SW 1271 (cell line): ENCODE measurements around the gene PNPLA8.
"Not testable (repeated sequence)": the region's sequence is repeated elsewhere in the genome, so short reads cannot be mapped to it uniquely, and the experiment has no call there.

Source experiments
- DNase-seq, 2 experiments: peaks; one replicate each; lab custom pipeline; 2025; lab: John Stamatoyannopoulos, UW

Gene PNPLA8, protein sequence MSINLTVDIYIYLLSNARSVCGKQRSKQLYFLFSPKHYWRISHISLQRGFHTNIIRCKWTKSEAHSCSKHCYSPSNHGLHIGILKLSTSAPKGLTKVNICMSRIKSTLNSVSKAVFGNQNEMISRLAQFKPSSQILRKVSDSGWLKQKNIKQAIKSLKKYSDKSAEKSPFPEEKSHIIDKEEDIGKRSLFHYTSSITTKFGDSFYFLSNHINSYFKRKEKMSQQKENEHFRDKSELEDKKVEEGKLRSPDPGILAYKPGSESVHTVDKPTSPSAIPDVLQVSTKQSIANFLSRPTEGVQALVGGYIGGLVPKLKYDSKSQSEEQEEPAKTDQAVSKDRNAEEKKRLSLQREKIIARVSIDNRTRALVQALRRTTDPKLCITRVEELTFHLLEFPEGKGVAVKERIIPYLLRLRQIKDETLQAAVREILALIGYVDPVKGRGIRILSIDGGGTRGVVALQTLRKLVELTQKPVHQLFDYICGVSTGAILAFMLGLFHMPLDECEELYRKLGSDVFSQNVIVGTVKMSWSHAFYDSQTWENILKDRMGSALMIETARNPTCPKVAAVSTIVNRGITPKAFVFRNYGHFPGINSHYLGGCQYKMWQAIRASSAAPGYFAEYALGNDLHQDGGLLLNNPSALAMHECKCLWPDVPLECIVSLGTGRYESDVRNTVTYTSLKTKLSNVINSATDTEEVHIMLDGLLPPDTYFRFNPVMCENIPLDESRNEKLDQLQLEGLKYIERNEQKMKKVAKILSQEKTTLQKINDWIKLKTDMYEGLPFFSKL

DNA sequence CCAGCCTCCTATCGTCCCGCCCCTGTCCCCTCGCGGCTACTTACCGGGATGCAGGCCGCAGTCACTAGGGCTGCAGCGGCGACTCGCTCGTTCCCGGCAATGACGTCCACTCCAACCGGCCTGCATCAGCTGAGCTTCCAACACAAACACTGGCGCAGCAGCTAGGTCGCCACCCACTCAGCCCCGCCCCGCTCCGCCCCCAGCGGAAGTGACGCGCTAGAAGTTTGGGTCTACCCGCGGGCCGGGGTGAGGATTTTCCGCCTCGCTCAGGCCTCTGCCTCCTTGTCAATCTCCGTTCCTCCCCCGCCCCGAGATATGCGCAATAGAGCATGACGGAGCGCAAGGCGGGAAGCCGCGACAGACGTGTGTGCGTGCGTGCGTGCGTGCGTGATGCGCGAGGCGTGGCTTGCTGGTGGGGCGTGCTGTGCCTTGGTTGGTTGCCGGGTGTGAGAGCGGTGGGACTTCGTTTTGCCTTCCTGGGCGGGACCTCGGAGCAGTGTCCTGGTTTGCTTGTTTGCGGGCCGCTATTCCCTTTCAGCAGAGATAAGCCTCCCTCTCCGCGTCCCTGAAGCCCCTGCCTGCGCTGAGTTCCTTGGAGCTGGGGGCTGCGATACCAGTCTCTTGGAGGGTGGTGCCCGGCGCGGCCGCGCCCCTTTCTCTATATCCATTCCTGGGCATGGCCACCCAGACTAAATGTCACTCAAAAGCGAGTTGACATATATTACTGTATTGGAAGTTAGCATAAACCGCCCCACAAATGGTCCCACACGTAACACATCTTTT lies at the start of gene PNPLA8:
Gene PNPLA8 (minus strand): TSS at position 151 of the 783 bp plus-strand sequence. CDS start 10,644 bp downstream, outside the sequence.
- peak; percentile 98 for DNase-seq

DNA sequence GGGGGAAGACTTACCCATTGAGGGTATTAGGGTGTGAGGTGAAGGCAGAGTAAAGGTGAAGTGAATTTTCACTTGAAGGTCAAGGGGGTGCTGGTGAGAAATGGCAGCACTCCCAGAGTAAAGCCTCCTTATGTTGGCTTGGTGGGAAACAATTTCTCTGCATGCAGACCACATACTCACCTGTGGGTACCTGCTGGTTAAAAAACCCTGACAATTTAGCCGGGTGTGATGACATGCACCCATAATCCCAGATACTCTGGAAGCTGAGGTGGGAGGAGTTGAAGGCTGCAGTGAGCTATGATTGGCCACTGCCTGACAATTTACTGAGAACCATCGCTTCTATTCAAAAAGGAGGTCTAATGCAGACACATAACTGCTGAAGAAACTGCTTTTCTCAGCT lies 49.2 kb upstream of the PNPLA8 start:
- DNase-seq: no peak

DNA sequence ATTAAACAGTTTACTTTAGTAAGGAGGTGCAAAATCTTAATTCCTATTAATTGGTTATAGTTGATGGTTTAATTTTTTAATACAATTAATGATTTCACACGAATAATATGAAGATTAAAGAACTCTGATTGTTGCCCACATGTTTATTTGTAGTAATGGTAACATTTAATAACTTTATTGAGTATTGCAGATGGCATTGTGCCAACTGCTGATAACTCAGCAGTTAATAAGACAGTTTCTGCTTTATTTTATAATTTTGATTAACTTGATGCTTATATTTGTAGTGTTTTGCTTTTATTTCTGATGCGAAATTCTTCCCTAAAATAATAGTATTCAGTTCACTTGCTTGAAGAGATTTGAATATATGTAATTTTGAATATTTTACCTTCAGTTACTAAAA lies 46.5 kb upstream of the PNPLA8 start:
- DNase-seq: no peak

DNA sequence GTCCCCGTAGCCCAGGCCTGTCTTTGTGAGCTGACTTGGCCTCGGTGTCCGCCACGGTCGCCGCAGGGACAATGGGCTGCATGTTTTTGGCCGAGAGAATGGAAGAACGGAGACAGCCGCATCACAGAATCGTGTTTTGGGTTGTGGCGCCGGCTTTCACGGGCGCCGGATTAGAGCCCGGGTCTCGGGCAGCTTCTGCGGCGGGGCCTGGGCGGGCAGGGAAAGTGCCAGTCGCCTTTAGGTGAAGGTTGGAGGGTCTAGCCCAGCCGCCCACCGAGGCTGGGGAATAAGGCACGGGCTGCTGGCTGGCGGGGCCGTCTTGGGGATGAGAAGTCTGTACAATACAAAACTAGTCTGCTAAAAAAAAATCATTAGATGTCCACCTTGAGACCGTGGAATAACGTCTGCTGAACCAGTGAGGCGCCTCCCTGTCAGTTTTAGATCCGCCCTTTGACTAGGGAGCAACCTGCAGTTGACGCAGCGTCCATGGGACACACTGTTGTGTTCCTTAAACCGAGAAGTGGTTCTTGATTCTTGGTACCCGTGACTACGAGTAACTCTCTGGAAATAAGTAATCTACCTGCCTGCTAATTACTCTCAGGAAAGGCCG lies 44.3 kb upstream of the PNPLA8 start:
- DNase-seq: peak; percentile 8 to 62

DNA sequence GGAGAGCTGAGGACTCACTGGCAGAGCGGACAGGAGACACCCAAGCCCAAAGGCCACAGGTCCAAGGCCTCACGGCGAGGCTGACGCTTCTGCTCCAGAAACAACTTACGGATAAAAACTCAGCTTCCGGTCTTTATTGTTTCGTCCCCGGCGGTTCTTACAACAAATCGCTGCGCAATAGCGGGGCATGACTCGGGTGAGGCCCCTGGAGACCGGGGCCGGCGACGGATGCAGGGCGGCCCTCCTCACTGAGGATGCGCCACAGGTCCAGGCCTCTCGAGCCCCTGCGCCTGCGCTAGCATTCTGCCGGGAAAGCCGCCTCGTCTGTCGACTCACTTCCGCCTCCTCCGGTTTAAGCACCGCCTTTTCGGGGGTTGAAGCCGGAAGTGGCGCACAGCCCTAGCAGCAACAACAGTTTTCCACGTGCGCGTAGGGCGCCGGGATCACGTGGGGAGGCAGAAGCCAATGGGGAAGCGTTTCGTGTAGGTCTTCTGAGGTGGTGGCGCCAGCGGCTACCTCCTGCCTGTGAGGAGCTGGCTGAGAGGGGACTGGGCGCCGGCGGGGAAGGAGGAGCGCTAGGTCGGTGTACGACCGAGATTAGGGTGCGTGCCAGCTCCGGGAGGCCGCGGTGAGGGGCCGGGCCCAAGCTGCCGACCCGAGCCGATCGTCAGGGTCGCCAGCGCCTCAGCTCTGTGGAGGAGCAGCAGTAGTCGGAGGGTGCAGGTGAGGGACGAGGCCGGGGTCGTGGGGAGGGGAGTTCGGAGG lies 43.6 kb upstream of the PNPLA8 start, which contains the start of the genes DNAJB9 and THAP5:
Gene DNAJB9 (plus strand): TSS at position 494 of the 765 bp plus-strand sequence. CDS start 1,853 bp downstream, outside the sequence.
Gene THAP5 (minus strand): TSS at position 326 of the 765 bp plus-strand sequence. CDS start 137 bp downstream, at position 189.
- peak; percentile 98 for DNase-seq

DNA sequence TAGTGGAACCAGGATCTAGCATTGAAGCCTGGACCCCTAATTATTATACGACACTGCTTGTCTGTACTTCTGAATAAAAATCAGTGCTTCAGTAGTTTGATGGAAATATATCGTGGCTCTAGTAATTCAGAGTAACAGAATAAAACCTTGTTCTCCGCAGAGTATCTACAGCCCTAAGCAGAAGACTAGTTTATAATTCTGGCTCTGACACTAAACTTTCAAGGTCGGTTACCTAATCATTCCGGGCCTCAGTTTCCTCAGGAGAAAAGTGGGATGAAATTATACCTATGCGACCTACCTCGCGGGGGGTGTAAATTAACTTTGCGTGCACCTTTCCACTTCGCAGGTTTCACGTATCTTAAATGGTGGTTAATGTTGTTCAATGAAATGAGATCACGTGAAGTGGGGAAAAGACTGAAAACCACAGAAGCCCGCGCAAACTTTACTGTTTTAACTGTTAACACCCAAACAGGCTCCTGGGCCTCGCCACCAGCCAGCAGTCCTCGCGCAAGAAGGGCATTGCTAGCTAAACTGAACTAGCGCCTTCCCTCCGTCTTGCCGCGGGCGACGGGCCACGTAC lies 43.0 kb upstream of the PNPLA8 start:
- no peak for DNase-seq

DNA sequence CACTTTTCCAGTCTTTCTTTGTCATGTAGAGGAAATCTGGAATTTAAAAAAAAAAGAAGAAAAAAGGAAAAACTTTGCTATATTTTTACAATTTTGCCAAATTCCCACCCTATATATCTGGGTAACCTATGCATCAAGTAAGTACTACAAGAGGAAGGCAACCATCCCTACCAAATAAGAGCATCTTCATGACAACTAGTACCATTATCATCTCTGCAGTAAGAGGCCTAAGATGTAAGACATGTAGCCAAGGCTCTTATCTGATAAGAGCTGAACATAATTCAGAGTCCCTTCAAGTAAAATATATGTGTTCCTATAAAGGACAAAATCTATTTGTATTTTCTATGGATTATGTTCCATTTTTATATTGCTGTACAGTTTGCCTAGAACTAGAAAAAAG lies 40.1 kb upstream of the PNPLA8 start:
- DNase-seq: no peak

DNA sequence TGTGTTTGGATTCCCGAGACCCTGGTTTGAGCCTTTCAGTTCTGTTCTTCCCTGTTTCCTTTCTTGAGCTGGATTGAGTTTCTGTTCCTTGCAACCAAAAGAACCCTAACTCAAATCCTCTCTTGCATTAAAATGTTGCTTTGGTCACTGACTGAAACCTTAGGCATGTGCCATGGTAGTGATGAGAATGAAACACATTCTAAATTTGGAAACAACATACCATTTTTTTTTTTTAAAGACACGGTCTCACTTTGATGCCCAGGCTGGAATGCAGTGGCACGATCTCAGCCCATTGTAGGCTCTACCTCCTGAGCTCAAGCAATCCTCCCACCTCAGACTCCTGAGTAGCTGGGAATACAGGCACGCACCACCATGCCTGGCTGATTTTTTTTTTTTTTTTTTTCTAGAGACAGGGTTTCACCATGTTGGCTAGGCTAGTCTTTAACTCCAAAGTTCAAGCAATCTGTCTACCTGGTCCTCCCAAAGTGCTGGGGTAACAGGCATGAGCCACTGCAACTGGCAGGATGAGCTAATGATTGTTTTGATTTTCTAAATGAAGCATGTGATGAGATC lies 35.2 kb upstream of the PNPLA8 start:
- DNase-seq: no peak

DNA sequence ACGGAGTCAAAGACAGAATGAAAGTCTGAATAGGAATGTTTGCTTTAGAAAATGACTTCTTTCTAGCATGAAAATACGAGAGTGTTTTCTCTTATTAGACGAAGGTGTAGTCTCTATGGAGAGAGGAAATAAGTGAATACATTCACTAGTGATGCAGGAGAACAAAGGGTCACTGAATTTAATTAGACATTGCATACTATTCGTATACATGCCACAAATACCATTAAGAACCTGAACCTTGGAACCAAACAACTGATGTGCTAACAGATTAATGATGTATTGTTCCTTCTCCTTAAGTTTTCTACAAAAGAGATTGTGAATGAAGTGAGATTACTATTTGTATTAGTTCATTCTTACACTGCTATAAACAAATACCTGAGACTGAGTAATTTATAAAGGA lies 33.3 kb upstream of the PNPLA8 start:
- DNase-seq: no peak

DNA sequence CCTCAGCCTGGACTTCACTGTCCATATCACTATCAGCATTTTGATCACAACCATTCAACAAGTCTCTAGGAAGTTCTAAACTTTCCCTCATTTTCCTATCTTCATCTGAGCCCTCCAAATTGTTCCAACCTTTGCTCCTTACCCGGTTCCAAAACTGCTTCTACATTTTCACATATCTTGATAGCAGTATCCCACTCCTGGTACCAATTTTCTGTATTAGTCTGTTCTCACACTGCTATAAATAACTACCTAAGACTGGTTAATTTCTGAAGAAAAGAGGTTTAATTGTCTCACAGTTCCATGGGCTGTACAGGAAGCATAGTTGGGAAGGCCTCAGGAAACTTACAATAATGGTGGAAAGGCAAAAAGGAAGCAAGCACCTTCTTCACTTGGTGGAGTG lies 31.7 kb upstream of the PNPLA8 start:
- DNase-seq: no peak

DNA sequence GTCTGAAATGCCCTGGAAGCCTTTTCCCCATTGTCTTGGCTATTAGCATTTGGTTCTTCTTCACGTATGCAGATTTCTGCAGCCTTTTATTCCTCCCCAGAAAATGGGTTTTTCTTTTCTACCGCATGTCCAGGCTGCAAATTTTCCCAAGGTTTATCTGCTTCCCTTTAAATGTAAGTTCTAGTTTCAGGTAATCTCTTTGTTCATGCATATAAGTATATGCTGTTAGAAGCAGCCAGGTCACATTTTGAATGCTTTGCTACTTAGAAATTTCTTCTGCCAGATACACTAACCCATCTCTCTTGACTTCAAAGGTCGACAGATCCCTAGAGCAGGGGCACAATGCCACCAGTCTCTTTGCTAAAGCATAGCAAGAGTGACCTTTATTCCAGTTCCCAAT lies 31.3 kb upstream of the PNPLA8 start:
- no peak for DNase-seq

DNA sequence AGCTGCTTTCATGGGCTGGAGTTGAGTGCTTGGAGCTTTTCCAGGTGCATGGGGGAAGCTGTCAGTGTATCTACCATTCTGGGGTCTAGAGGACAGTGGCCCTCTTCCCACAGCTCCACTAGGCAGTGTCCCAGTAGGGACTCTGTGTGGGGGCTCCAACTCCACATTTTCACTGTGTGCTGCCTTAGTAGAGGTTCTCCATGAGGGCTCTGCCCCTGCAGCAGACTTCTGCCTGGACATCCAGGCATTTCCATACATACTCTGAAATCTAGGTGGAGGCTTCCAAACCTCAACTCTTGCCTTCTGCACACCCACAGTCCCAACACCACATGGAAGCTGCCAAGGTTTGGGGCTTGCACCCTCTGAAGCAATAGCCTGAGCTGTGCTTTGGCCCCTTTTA lies 30.7 kb upstream of the PNPLA8 start:
- DNase-seq: not testable (repeated sequence)

DNA sequence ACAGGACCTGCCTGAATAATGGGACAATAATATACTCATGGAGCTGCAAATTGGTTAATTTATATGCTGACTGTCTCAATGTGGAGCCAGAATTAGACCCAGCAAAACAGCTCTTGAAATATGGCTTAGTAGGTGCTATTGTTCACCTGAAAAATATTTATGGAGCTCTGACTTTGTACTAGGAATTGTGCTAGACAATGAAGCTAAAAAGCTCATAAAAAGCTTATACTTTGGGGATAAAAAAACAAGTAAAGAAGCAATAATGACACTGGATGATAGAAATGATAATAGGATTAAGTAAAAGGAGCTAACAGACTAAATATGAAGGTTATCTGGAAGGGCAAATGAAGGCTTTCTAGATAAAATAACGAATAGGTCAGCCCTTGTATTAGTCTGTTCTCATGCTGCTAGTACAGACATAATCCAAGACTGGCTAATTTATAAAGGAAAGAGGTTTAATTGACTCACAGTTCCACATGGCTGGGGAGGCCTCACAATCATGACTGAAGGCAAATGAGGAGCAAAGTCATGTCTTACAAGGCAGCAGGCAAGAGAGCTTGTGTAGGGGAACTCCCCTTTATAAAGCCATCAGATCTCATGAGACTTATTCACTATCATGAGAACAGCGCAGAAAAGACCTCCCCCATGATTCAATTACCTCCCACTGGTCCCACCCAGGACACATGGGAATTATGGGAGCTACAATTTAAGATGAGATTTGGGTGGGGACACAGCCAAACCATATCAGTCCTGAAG lies 22.4 kb upstream of the PNPLA8 start:
- DNase-seq: not testable (repeated sequence)

DNA sequence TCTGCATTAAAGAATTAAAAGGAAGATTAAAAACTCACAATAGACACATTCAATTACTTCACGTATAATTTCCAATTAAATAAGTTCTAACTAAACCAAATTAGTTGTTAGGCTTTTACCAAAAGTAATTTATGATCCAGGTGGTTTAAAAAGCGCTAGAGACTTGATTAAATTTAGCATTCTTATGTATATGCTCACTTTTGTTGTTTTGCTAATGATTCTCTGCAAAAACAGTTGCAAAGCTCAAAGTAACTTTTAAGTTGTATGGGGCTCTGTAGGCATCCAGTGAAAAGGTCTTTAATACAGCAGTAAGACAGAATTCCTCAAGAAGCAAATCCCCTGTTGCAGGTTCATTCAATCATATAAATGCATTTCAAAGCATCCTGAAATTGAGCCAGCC lies 15.5 kb upstream of the PNPLA8 start:
- no peak for DNase-seq

DNA sequence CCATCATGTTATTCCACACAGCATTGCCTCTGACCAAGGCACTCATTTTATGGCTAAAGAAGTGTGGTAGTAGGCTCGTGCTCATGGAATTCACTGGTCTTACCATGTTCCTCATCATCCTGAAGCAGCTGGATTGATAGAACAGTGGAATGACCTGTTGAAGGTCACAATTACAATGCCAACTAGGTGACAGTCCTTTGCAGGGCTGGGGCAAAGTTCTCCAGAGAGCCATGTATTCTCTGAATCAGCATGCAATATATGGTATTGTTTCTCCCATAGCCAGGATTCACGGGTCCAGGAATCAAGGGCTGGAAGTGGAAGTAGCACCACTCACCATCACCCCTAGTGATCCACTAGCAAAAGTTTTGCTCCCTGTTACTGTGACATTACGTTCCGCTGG lies 12.8 kb upstream of the PNPLA8 start:
- DNase-seq: not testable (repeated sequence)

DNA sequence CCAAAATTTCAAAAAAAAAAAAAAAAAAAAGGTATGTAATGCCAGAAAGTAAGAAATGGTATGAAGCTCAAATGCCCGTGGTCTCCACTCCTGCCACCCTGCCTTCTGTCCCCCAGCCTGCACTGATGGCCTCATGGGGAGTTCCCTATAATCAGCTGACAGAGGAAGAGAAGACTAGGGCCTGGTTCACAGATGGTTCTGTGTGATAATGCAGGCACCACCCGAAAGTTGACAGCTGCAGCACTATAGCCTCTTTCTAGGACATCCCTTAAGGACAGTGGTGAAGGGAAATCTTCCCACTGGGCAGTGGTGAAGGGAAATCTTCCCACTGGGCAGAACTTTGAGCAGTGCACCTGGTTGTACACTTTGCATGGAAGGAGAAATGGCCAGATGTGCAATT lies 12.3 kb upstream of the PNPLA8 start:
- DNase-seq: not testable (repeated sequence)

DNA sequence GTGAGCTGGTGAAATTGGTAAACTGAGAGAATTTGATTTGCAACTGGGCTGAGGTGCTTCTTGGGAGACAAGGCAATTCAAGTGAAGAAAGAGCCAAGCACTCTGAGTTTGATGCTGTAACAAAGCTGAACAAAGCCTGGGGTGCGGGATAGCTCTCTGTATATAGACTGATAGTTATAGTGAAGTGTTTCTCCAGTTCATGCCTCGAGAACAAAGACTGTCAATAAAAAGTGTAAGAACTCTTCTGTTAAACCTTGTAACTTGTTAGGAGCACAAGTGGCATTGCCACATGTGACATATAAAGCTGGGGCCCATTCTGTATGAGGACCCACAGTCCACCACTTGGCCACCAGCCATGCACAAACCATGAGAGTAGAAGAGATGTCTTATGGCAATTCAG lies 11.3 kb upstream of the PNPLA8 start:
- DNase-seq: no peak

DNA sequence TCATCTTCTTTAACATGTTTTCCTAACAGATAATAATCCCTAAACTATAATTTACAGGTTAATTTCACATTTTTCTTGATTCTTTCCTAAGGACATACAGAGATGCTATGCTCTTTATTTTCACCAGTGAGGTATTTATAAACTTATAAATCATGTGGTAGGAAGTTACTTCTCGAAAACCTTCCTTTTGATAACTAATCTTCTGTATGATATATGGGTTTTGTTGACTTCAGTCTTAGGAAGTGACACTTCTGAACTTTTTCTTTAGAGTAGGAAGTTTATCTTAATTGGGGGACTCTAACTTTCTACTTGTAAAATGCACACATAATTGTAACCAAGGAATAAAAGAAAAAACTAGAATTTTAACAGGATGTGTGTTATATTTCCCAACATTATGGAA lies 9.8 kb upstream of the PNPLA8 start:
- DNase-seq: no peak

DNA sequence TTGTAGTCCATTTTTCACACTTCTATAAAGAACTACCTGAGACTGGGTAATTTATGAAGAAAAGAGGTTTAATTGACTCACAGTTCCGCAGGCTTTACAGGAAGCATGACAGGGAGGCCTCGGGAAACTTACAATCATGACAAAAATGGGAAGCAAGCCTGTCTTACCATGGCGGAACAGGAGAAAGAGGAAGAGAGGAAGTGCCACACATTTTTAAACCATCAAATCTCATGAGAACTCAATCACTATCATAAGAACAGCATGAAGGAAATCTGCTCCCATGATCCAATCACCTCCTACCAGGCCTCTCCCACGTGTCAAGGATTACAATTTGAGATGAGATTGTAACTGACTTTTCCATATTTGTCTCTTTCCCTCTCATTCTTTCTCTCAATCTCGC lies 9.3 kb upstream of the PNPLA8 start:
- no peak for DNase-seq

DNA sequence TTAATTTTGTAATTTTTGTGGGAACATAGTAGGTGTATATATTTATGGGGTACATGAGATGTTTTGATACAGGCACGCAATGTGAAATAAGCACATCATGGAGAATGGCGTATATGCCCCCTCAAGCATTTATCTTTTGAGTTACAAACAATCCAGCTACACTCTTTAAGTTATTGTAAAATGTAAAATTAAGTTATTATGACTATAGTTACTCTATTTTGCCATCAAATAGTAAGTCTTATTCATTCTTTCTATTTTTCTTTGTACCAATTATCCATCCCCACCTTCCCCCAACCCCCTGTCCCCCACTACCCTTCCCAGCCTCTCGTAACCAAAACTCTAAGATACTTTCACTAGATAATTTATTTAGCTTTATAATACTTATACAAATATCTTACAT lies 7.8 kb upstream of the PNPLA8 start:
- DNase-seq: no peak
